NCI-H1048 (cell line): Measurements from ENCODE around the gene ZNF318.
"Not testable (repeated sequence)": the region's sequence is repeated elsewhere in the genome, so short reads cannot be mapped to it uniquely, and the experiment has no call there.

Experiments
- DNase-seq: peaks from one replicate; lab custom pipeline; 2025; lab: John Stamatoyannopoulos, UW

ZNF318 gene

GRCh38 chr6:43338243-43338642 lies 31.2 kb downstream of the ZNF318 start:
- DNase-seq: no peak

GRCh38 chr6:43336382-43336781 lies 33.1 kb downstream of the ZNF318 start:
- DNase-seq: no peak

GRCh38 chr6:43335469-43335868 lies 34.0 kb downstream of the ZNF318 start:
- DNase-seq: no peak

- no peak for DNase-seq
Observed at GRCh38 chr6:43334466-43335095, 34.9 kb downstream of the ZNF318 start.

DNA sequence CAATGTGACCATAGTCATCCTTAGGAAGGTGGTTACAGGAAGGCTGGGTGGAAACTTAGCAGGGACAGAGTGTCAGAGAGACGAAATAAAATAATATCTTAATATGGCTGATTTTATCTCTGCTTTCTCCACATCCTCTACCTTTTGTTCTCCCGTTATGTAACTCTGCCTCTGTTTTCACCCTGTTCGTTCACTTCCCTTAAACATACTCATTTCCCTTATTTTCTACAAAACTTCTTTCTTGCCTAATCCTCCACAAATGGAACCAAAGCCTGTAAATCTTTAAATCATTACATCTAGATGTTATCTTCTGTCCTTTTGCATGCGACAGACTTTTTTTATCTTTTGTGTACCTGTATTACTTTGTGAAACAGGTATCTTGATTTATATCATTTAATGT lies 37.6 kb downstream of the ZNF318 start:
- no peak for DNase-seq

GRCh38 chr6:43331470-43331869 lies 38.0 kb downstream of the ZNF318 start:
- DNase-seq: no peak

GRCh38 chr6:43328528-43328927 lies 40.9 kb downstream of the ZNF318 start:
- DNase-seq: no peak

DNA sequence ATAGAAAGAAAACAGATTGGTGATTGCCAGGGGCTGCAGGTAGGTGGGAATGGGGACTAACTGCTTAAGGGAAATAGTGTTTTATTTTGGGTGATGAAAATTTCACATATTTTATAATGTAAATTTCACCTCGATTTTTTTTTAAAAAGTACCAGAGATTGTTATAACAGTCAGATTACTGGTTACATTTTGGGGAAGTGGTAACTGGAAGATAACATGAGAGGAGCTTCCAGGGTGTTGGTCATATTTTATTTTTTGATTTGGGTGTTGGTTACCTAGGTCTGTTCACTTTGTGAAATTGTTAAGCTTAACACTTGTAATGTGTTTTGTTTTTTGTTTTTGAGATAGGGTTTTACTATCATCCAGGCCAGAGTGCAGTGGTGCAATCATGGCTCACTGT lies 43.6 kb downstream of the ZNF318 start:
- no peak for DNase-seq

DNA sequence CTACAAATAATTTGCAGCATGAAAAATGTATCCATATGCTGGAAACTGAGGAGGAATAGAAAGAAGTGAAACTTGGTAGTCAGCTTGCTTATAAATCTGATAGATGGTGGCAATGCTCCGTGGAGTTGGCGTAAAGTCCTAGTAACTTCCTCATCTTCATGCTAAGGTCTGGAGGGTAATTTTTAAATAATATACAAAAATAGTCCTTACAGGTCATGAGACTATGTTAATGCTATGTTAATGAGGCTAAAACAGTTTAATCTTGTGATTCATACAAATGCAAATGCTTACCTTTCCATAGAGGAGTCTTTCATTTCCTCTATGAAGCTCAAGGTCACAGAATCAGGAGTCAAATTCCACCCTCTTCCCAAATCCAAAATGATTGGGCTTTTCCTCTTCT lies 51.4 kb downstream of the ZNF318 start:
- no peak for DNase-seq

GRCh38 chr6:43313813-43314212 lies 55.6 kb downstream of the ZNF318 start:
- no peak for DNase-seq

DNA sequence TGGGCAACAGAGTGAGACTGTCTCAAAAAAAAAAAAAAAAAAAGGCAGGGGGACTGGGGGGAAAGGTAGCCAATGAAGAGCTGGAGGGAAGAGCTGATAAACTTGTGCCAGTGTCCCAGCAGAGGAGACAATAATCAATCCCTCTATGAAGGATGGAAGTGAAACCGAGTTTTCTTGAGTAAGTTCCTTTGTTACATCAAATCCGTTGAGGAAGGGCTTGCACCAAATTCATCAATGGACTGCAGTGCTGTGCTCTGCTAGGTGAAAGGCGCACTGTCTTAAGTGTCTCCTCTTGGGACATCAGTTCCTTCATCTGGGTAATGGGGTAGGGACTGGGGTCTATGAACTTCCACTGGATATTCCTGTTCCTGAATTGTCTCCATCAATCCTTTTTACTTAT lies 57.8 kb downstream of the ZNF318 start:
- DNase-seq: no peak

- no peak for DNase-seq
Observed at GRCh38 chr6:43310624-43311023, 58.8 kb downstream of the ZNF318 start.

- no peak for DNase-seq
Observed at GRCh38 chr6:43310134-43310533, 59.3 kb downstream of the ZNF318 start.

DNA sequence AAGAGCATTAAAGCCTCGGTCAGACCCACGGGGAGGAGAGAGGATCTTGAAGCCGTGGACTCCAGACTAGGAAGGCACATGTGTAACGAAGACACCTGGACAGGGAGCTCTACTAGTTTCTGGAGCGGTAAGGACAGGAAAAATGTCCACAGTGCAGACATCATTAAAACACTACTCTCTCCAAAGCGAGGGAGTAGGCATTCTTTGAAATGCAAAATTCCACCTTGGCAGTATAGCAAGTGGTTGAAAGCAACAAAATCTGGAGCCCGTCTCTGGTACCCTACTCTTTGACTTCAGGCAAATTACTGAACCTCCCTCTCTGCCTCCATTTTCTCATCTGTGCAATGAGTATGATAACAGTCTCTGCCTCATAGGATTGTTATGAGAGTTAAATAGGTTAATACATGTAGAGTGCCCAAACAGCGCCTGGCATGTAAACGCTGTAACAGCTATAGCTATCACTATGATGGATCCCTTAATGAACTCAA lies 60.4 kb downstream of the ZNF318 start:
- no peak for DNase-seq

- no peak for DNase-seq
Observed at GRCh38 chr6:43308101-43308989, 61.1 kb downstream of the ZNF318 start, which contains the start of gene CRIP3. Gene CRIP3 (minus strand): TSS chr6:43308826. CDS start chr6:43308792, 34 bp downstream.

GRCh38 chr6:43307451-43308100 lies 61.9 kb downstream of the ZNF318 start:
- DNase-seq: no peak

- DNase-seq: no peak
Observed at GRCh38 chr6:43306086-43306485, 63.4 kb downstream of the ZNF318 start.

DNA sequence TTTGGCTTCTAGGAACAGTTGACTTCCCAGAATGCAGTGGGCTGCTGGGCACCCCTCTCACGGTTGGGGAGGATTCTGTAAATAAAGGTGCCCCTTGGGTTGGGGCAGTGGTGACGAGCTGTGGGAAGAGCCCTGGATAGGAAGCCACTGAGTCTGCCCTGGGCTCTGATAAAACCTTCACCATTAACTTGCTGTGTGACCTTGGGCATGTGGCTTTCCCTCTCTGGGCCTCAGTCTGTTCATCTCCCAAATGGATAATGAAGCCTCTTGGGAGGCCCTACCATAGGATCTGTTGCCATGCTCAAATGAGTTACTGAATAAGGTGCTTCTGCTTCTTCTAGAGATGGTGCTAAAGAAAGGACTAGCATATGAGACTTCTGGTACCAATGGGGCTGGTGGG lies 64.6 kb downstream of the ZNF318 start:
- no peak for DNase-seq

GRCh38 chr6:43304361-43304760 lies 65.1 kb downstream of the ZNF318 start:
- DNase-seq: no peak

- DNase-seq: no peak
Observed at GRCh38 chr6:43303751-43304331, 65.6 kb downstream of the ZNF318 start.

- DNase-seq: not testable (repeated sequence)
Observed at GRCh38 chr6:43303006-43303405, 66.4 kb downstream of the ZNF318 start.

DNA sequence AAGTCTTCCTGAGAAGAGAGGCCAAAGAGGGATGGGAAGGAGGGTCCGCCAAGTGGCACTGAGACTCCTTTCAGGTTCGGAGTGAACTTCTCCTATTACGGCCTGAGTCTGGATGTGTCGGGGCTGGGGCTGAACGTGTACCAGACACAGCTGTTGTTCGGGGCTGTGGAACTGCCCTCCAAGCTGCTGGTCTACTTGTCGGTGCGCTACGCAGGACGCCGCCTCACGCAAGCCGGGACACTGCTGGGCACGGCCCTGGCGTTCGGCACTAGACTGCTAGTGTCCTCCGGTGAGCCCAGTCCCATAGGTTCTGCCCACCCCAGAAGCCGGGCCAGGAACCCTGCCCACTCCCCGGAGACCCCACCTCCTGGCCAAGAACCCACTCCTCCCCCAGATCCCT lies 67.3 kb downstream of the ZNF318 start:
- DNase-seq: no peak
